ENCODE data around the gene FBXO48.
"Not testable (repeated sequence)": the region's sequence is repeated elsewhere in the genome, so short reads cannot be mapped to it uniquely, and the experiment has no call there.

FBXO48 gene

DNA sequence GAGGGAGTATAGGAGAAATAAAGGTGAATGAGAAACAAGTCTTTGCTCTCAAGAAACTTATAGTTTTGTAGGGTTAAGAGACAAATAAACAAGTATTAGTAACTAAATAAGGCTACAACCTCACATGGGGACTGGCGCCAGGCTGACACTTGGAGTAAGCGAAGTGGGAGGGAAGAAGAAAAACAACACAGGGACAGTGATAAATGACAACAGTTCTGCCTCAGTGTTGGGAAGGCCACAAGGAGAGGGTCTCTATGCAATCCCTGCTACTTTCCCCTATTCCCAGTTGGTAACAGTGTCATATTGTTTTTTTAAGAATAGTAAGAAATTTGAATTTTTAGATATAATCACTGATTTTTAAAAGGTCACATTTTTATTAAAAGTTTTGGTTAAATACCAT is 4.3 kb upstream of the FBXO48 start:
- no peak for DNase-seq (ENCODE audit: low spot score)

GRCh38 chr2:68469935-68470334 is 2.8 kb upstream of the FBXO48 start:
- no peak for DNase-seq (ENCODE audit: low spot score)

DNA sequence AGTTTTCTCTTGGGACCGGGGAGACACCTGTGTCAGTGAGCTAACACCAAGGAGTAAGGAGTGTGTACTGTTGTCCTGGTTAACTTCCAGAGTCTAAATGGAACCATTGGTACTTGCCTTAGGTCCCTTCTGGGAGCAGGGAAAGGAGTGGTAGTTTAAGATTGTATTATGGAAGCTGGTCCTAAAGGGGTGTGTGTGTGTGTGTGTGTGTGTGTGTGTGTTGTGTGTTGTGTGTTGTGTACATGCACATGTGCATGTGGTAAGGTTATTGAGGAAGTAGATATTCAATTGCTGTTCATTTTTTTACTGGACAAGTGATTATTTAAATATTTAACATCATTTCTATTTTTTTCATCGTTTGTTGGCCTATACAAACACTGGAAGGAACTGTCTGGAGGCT is 1.7 kb upstream of the FBXO48 start:
- no peak for DNase-seq (ENCODE audit: low spot score)

- DNase-seq (ENCODE audit: low spot score) = peak; percentile 11
Measured at GRCh38 chr2:68466778-68467076, 367 bp downstream of the FBXO48 start.

- peak; percentile 10 for DNase-seq (ENCODE audit: low spot score)
Measured at GRCh38 chr2:68466361-68466777, 725 bp downstream of the FBXO48 start.

- no peak for DNase-seq (ENCODE audit: low spot score)
Measured at GRCh38 chr2:68465081-68465916, 1.8 kb downstream of the FBXO48 start.

DNA sequence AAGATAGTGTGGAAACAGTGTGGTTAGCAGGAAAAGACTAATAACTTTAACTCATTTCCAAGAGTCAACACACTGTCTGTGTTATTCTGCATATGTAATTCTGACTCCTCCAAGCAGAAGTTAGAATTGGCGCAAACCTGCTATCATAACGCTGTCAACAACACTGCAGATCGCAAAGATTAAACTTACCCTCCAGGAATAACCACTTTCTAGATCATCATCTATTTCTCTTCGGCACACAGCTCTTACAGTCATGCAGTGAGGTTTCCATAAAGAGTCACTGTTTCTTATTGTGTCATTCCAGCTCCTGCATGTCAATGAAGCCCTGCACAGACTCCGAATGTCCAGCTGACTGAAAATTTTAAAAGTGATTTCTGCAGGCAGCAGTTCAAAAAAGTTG is 2.4 kb downstream of the FBXO48 start:
- DNase-seq (ENCODE audit: low spot score) = no peak

GRCh38 chr2:68463287-68463877 is 3.7 kb downstream of the FBXO48 start:
- DNase-seq (ENCODE audit: low spot score) = peak; percentile 72

DNA sequence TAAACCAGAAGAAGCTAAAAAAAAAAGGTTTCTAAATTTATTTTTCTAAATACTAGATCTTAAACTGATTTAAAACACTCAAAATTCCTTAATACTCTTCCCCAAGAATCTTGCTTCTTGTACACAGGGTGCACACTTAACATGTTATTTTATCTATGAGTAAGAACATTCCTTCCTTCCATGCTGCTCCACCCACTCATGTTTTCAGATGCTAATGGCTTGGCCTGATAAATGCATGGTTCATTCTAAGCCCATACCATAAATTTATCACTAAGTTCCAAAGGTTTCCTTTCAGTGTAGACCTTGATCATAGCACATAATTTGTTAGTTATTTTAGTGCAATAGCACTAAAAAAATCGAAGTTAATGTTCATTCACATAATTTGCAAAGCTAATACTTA is 8.1 kb downstream of the FBXO48 start:
- DNase-seq (ENCODE audit: low spot score) = no peak

- DNase-seq (ENCODE audit: low spot score) = no peak
Measured at GRCh38 chr2:68456198-68456597, 10.9 kb downstream of the FBXO48 start.

- no peak for DNase-seq (ENCODE audit: low spot score)
Measured at GRCh38 chr2:68454719-68455118, 12.4 kb downstream of the FBXO48 start.

DNA sequence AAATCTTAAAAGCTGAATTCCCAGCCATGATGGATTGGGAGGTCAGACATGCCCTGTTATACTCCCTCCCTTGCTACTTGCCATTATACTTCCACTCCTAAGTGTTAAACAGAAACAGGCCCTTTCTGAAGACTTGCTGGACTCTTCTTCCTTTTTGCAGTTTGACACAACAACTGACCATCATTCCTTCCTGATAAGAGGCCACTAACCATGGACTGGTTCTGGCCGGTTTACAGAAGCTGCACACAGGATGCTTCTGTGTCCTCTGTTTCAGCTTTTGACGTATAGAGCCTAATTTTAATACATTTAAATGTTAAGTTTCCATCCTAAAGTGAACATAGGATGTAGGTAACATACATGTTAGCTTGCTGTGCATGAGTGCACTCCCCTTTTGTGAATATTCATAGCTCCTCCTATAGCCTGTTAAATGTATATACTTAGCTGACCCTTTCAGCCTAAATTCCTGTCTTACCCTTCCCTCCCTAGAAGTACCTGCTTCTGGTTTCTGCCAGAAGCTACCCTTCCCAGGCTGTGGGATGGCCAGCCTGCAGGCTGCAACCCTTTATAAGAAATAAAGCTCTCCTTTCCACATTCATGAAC is 13.2 kb downstream of the FBXO48 start:
- DNase-seq (ENCODE audit: low spot score) = no peak

DNA sequence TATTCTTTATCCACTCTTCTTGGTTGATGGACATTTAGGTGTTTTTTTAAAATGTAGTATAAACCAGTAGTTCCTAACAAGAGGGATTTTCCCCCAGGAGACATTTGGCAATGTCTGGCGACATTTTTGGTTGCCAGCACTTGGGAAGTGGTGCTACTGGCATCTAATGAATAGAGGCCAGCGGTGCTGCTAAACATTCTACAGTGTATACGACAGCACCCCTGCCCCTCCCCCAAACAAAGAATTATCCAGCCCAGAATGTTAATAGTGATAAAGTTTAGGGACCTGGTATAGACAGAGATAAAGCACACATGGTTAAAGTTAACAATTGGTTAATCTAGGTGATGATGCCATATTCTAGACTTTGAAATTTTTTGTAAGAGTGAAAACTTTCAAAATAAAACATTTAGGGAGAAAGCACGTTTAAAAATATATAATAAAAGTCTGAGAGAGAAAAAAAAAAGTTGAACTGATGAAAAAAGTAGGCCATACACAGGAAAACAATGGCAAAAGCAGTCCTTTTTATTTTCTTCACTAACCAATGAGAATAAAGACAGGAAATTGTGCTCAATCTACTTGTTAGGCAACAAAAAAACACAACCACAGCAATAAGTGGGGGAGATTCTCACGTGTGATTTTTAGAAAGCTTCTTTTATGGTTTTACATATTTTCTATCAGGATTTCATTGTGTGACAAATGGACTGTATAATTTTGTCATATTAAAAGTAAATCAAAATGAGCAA is 14.8 kb downstream of the FBXO48 start:
- DNase-seq (ENCODE audit: low spot score) = no peak

DNA sequence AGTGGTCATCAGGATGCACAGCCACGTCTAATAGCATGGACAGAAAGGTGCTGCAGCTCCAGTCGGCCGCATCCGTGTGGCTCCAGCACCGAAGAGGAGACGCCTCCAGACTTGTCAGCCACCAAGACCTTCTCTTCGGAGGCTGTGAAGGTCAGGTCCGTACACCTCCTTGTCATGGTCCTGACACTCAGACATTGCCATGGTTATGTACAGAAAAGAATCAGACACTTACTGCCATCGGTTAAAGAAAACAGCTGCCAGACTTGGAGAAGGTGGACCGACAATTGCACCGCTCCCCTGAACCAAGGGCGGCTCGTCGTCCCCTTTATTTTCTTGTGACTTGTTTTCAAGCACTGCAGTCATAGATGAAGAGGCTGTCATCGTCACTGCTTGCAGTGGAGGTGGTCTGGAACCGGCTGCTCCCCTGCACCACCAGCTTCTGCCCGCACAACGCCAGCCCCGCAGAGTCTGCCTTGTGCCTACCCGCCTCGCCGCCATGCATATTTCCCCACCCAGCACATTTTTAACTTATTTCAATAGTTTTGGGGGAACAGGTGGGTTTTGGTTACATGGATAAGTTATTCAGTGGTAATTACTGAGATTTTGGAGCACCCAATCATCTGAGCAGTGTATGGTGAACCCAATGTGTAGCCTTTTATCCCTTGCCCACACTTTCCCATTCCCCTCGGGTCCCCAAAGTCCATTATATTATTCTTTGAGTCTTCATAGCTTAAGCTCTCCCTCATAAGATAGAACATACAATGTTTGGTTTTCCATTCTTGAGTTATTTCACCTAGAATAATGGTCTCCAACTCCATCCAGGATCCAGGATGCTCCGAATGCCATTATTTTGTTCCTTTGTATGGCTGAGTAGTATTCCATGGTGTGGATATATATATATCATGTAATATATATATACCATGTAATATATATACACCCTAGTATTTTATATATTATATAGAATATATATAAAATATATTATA is 18.1 kb downstream of the FBXO48 start:
- DNase-seq (ENCODE audit: low spot score) = no peak

DNA sequence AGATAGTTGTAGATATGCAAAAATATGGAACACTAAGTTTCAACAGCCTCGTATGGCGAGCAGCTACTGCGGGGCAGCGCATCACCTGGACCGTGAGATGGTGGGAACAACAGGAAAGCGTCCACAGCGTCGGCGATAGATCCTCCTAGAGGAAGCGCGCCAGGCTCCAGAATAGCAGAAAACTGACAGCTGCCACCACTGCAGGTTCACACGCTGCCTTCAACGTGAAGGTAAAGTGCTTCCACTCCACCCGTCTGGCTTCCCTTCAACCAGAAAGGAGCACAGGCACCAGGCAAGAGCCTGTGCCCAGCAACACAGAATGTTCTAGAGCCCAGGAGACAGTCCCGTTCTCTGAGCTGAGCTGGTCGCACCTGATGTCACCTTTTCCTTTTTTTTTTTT is 20.0 kb downstream of the FBXO48 start:
- DNase-seq (ENCODE audit: low spot score) = no peak

DNA sequence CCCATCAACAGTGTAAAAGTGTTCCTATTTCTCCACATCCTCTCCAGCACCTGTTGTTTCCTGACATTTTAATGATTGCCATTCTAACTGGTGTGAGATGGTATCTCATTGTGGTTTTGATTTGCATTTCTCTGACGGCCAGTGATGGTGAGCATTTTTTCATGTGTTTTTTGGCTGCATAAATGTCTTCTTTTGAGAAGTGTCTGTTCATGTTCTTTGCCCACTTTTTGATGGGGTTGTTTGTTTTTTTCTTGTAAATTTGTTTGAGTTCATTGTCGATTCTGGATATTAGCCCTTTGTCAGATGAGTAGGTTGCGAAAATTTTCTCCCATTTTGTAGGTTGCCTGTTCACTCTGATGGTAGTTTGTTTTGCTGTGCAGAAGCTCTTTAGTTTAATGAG is 20.7 kb downstream of the FBXO48 start:
- not testable (repeated sequence) for DNase-seq (ENCODE audit: low spot score)

DNA sequence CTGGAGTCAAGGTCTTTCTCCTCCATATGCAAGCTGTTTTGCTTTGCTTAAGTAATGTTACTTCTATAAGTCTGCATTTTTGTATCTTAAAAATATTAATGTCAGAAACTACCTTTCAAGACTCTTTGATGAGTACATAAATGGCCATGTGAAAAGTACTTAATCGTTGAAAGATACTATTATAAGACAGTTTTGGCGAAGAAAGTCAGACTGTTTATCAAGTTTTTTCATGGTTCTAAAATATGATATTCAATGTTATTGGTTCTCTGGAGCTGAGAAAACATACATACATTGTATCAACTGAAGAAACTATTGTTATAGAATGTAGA is 25.1 kb downstream of the FBXO48 start:
- no peak for DNase-seq (ENCODE audit: low spot score)

DNA sequence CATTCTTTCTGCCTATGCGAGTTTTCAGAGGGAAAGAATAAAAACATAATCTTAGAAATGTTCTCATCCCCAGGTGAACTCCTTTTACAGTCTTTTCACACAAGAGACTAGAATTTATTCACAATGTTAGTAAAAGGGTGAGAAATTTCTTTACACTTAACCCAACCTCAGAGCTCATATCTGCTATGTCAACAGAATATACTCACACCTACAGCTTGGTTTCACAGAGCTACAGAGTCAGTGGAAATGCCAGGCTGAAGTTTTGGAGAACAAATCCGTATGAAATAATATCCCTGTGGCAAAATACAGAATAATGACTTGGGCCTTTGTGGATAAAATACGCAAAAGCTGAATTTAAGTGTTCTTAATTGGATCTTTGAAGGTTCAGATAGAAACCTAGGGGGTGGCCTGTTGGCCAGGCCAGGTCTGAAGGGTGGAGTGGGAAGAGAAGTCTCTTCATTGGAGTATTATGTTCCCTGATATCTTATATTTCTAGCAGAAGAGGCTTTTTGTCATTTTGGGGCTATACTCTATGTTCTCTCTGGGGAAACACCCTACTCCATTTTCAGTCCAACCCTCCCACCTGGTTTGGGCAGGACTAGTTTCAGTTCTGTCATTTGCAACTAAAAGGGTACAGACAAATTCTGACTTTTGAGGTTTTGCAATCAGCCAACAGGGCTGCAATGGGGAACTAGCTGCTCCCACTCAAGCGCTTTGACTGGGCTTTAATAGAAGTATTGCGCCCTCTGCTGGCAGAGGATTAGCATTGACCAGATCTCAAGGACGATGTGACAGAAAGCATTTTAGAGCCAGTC is 25.7 kb downstream of the FBXO48 start:
- peak; percentile 74 for DNase-seq (ENCODE audit: low spot score)

DNA sequence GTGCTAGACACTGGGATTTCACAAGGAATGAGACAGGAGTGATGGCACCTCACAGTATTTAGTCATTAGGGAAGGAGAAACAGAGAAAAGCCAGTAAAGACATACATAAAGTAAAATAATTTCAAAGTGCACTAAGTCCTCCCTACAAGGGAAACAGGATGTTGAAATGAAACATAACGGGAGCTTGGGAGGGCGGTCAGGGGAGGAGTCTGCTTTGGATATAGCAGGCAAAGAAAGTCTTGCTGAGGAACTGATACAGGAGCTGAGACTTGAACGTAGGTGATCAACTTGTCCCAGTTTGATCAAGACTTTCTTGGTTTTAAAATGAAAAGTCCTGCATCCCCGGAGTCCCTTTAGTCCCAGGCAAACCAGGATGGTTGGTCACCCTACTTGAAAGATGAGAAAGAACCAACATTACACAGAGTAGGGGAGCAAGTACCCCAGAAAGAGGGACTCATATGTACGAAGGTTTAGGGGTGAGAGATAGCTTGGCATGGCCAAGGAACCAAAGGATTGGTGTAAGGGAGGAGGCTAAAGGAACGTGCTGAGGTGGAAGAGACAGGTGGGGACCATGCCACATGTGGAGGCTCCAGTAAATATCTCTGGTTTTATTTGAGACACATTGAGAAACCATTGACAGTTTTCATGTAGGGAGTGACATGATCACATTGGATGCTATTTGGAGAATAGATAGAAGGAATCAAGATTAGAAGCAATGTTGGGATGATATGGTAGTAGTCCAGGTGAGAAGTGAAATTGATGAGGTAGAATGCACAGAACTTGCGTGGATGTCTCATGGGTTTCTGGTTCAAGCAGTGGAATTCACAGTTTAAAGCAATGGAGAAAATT is 28.4 kb downstream of the FBXO48 start:
- no peak for DNase-seq (ENCODE audit: low spot score)

DNA sequence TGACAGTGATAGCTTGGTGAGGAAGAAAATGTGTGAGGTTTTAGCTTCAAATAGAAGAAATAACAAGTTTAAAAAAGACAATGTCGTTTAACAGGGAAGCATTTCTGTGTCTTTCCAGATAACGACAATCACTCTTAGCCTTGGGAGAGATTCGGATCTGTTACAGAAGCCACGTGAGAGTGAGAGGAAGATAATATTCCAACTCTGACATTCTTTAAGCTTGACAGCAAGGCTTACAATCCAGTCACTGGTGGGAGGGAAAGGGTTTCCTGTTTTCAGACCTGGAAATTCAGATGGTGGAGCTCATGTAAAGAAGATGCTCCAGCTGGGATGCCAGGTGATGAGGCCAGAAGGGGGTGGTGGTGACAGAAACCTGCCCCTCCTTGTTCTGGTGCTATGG is 30.8 kb downstream of the FBXO48 start:
- no peak for DNase-seq (ENCODE audit: low spot score)

All from kidney capillary endothelial cell (primary cell).